ENCODE data around the gene PAH.

GRCh38 chr12:102812344-102812743 lies 104.7 kb downstream of the PAH start:
- TF ChIP-seq SAP30 (IDR thresholded peaks at IDR 0.05; ENCODE audit: insufficient read depth, insufficient replicate concordance, low read length): no peak
- no peak for TF ChIP-seq RAD21 (IDR thresholded peaks at IDR 0.05 in 1 of 2, conservative IDR thresholded peaks at IDR 0.05 in 1 of 2; ENCODE audit: low read depth in 2 of 2, low read length in 2 of 2)
- TF ChIP-seq CEBPB (IDR thresholded peaks at IDR 0.05; ENCODE audit: low read depth, low read length): no peak
- TF ChIP-seq POLR2A (IDR thresholded peaks at IDR 0.05; ENCODE audit: control extremely low read depth in 1 of 2, low read depth in 2 of 2, low read length in 2 of 2): no peak

All from H1 (cell line).